Activated CD4-positive, alpha-beta T cell treated with anti-CD3 and anti-CD28 coated beads, Interleukin-2, amount 50 U/mL, for 4 hours (primary cell): ENCODE results near the gene PPP2R3B.

ENCODE experiments used
- DNase-seq, 2 experiments: peaks; one replicate each; pipeline ENCODE4 v3.0.0-alpha.2; 2020

Gene PPP2R3B

DNA sequence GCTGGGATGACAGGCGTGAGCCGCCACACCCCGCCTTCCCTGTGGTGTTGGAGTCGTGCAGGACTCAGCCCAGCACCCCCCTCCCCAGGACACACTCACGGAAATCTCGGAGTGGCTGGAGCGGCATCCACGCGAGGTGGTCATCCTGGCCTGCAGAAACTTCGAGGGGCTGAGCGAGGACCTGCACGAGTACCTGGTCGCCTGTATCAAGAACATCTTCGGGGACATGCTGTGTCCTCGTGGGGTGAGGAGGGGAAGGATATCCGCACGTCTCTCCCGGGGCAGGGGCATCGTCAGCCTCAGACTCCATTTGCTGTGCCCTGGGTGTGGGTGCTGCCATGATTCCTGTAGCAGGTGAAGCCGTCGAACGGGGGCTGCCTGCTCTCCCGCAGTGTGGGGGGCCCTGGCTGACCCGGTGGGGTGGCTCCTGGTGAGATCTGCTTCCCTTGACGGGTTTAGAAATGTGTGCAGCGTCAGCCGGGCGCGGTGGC, 95.3 kb downstream of the PPP2R3B start:
- DNase-seq = no peak

DNA sequence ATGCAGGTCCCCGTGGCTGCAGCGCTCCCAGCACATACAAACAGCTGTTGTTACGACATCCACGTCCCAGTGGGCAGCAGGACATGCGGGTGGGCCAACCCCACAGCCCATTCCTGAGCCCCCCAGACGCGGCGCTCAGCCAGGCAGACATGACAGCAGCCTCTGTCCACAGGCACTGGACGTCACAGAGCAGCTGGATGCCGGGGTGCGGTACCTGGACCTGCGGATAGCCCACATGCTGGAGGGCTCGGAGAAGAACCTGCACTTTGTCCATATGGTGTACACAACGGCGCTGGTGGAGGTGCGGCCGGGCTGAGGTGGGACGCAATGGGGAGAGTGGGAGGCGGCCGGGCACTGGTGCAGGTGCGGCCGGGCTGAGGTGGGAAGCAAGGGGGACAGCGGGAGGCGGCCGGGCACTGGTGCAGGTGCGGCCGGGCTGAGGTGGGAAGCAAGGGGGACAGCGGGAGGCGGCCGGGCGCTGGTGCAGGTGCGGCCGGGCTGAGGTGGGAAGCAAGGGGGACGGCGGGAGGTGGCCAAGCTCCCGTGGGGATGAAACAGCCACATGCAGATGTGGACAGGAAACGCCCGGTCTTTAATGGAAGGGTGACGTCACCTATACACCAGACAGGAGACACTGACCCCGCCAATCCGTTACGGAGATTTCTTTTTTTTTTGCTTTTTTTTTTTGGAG, 96.1 kb downstream of the PPP2R3B start:
- DNase-seq = no peak

DNA sequence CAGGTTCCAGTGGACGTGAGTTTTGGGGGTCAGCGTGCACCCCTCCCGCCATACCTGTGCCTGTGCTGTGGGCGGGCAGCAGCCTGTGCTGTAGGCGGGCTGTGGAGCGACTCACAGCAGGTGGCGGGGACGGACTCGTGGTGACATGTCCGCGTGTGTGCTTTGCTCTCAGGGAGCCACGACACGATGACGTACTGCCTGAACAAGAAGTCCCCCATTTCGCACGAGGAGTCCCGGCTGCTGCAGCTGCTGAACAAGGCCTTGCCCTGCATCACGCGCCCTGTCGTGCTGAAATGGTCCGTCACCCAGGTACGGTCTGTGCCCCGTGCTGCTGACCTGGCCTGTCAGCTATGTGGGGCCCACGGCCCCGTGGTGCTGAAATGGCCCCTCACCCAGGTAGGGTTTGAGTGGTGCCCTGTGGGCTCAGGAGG, 98.1 kb downstream of the PPP2R3B start:
- DNase-seq = no peak

DNA sequence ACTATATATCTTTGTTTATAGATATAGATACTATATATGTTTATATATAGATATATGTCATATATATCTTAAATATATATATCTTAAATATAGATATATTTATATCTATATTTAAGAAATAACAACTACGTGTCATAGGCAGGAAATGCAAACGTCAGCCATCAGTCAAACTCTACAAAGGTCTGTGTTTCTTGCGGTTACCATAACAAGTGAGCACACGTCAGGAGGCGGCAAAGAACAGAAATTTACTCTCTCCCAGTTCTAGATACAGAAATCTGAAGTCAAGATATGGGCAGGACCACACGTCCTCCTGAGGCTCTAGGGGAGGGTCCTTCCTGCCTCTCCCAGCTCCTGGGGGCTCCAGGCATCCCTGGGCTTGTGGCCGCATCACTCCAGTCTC, 99.0 kb downstream of the PPP2R3B start:
- DNase-seq = no peak

DNA sequence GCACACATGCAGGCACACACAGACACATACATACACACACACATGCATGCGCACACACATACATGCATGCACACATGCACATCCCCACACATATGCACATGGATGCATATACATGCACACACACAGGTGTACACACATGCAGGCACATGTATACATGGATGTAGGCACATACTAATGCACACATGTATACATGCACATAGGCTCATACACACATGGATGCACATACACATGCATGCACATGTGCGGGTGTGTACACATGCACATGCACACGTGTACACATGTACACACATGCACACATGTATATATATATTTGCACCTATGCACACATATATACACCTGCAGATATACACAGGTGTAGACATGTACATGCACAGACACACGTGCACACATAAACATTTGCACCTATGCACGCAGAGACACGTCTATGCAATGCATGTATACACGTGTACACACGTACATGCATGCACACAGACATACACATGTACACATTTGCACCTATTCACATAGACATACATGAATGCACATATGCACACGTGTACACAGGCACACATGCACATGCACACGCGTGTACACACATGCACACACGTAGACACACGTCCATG, 101.5 kb downstream of the PPP2R3B start:
- no peak for DNase-seq
